ENCODE results near the gene TSPO2. TPM values are rescaled to one million over a fixed set of nuclear protein-coding genes. Genes with fewer than 3 reads are reported as not detected.
A peak's percentile ranks its signal among the peaks of the same experiment; 100 is the strongest.

TSPO2 gene
- total RNA-seq, 1 experiment from 2014 or later = not detected

GRCh38 chr6:41075651-41076626 is 33.7 kb downstream of the TSPO2 start:
- peaks cover 21% of the 10 kb centered on the region for H3K4me1 ChIP-seq (ENCODE audit: insufficient read depth, low read length, poor library complexity, severe bottlenecking)
- H3K27me3 ChIP-seq (replicated peaks; ENCODE audit: insufficient read depth, low read depth, low read length, poor library complexity) = no peaks in the 10 kb centered on the region
- no TSS peak for BruUV-seq (replicated peaks)
- H3K4me3 ChIP-seq (ENCODE audit: low read depth, low read length, poor library complexity, severe bottlenecking) = no peak overlapping the region
- H3K36me3 ChIP-seq (ENCODE audit: insufficient read depth, low read length, poor library complexity, severe bottlenecking) = peaks cover 21% of the 10 kb centered on the region
- peak overlapping the region; percentile 14 for H3K27ac ChIP-seq (ENCODE audit: low read depth, low read length, poor library complexity, severe bottlenecking)
- TF ChIP-seq, protein P1, sequence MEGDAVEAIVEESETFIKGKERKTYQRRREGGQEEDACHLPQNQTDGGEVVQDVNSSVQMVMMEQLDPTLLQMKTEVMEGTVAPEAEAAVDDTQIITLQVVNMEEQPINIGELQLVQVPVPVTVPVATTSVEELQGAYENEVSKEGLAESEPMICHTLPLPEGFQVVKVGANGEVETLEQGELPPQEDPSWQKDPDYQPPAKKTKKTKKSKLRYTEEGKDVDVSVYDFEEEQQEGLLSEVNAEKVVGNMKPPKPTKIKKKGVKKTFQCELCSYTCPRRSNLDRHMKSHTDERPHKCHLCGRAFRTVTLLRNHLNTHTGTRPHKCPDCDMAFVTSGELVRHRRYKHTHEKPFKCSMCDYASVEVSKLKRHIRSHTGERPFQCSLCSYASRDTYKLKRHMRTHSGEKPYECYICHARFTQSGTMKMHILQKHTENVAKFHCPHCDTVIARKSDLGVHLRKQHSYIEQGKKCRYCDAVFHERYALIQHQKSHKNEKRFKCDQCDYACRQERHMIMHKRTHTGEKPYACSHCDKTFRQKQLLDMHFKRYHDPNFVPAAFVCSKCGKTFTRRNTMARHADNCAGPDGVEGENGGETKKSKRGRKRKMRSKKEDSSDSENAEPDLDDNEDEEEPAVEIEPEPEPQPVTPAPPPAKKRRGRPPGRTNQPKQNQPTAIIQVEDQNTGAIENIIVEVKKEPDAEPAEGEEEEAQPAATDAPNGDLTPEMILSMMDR (conservative IDR thresholded peaks at IDR 0.05; ENCODE audit: low read depth, low read length) = no peak
- no peak for TF ChIP-seq EZH2 (IDR thresholded peaks at IDR 0.05; ENCODE audit: borderline replicate concordance, low read depth, low read length, poor library complexity, severe bottlenecking)
- CTCF ChIA-PET = interaction anchor here (0.6 kb wide), 1 partner anchor 349 kb away, joined by 3 read pairs; no protein-coding TSS in a partner anchor
- POLR2A ChIA-PET (ENCODE audit: low non-redundant PET) = no interaction called here
- intact Hi-C loops (cut with micrococcal nuclease; ENCODE audit: unreplicated experiment) = no loop called here
- no peaks in the 10 kb centered on the region for H3K9me3 ChIP-seq (ENCODE audit: low read depth, low read length, poor library complexity, severe bottlenecking)
- DNase-seq (ENCODE audit: low spot score) = no peak

DNA sequence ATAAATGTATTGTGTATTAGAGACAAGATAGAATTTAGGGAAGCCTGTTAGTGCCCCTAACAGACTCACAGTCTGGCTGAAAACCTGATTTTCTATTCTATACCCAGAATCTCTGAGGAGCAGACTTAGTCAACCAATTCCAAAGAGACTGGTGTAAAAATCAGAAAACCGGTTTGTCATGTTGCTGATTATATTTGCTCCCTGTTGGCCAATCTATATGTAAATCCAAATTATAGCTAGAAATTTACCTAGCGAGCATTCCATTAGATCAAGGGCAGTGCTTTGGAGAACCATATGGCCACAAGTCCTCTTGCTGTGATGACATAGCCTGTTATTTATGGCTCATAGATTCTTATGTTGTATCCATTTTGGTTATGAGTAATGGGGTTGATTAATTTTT is 35.3 kb downstream of the TSPO2 start:
- TF ChIP-seq EZH2 (IDR thresholded peaks at IDR 0.05; ENCODE audit: borderline replicate concordance, low read depth, low read length, poor library complexity, severe bottlenecking) = no peak
- TF ChIP-seq, protein P1 (conservative IDR thresholded peaks at IDR 0.05; ENCODE audit: low read depth, low read length) = no peak
- ChIA-PET POLR2A (ENCODE audit: low non-redundant PET) (no interaction called here), CTCF (no interaction called here)

DNA sequence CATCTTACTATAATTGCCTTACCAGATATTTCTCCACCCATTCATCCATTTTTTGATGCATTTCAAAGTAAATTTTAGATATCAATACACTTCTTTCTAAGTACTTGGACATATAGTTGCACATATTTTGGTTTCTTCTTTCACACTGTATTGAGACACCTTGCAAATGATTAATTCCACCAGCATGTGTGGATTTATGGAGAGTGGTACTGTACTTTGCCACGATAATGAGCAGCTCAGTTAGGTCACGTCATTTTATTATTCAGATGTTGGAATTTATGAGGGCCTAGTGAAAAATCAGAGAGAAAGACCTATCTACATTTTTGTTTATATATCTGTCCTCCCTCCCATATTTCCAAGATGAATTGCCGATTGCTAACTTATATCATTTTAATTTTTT is 35.8 kb downstream of the TSPO2 start:
- H3K27me3 ChIP-seq (replicated peaks; ENCODE audit: insufficient read depth, low read depth, low read length, poor library complexity) = no peaks in the 10 kb centered on the region
- peaks cover 22% of the 10 kb centered on the region for H3K36me3 ChIP-seq (ENCODE audit: insufficient read depth, low read length, poor library complexity, severe bottlenecking)
- peaks cover 17% of the 10 kb centered on the region for H3K4me1 ChIP-seq (ENCODE audit: insufficient read depth, low read length, poor library complexity, severe bottlenecking)
- ChIA-PET CTCF (no interaction called here), POLR2A (ENCODE audit: low non-redundant PET) (no interaction called here)
- intact Hi-C loops (cut with micrococcal nuclease; ENCODE audit: unreplicated experiment) = no loop called here
- DNase-seq (ENCODE audit: low spot score) = no peak
- H3K9me3 ChIP-seq (ENCODE audit: low read depth, low read length, poor library complexity, severe bottlenecking) = no peaks in the 10 kb centered on the region
- TF ChIP-seq EZH2 (IDR thresholded peaks at IDR 0.05; ENCODE audit: borderline replicate concordance, low read depth, low read length, poor library complexity, severe bottlenecking) = no peak
- BruUV-seq (replicated peaks) = no TSS peak
- H3K4me3 ChIP-seq (ENCODE audit: low read depth, low read length, poor library complexity, severe bottlenecking) = no peak overlapping the region
- H3K27ac ChIP-seq (ENCODE audit: low read depth, low read length, poor library complexity, severe bottlenecking) = no peak overlapping the region

More for the DNA sequence above, 35.3 kb downstream of the TSPO2 start:
- H3K9me3 ChIP-seq (ENCODE audit: low read depth, low read length, poor library complexity, severe bottlenecking) = no peaks in the 10 kb centered on the region
- peaks cover 22% of the 10 kb centered on the region for H3K36me3 ChIP-seq (ENCODE audit: insufficient read depth, low read length, poor library complexity, severe bottlenecking)
- intact Hi-C loops (cut with micrococcal nuclease; ENCODE audit: unreplicated experiment) = no loop called here
- no peak overlapping the region for H3K27ac ChIP-seq (ENCODE audit: low read depth, low read length, poor library complexity, severe bottlenecking)
- H3K27me3 ChIP-seq (replicated peaks; ENCODE audit: insufficient read depth, low read depth, low read length, poor library complexity) = no peaks in the 10 kb centered on the region
- H3K4me3 ChIP-seq (ENCODE audit: low read depth, low read length, poor library complexity, severe bottlenecking) = no peak overlapping the region
- peaks cover 17% of the 10 kb centered on the region for H3K4me1 ChIP-seq (ENCODE audit: insufficient read depth, low read length, poor library complexity, severe bottlenecking)
- no peak for DNase-seq (ENCODE audit: low spot score)
- BruUV-seq (replicated peaks) = no TSS peak
